Fibroblast of skin of back (primary cell): Measurements from ENCODE around the gene DNAH8. TPM values are rescaled to one million over a fixed set of nuclear protein-coding genes. Genes with fewer than 3 reads are reported as not detected.
"Not testable (repeated sequence)": the region's sequence is repeated elsewhere in the genome, so short reads cannot be mapped to it uniquely, and the experiment has no call there.

ENCODE experiments used
- DNase-seq: peaks from one replicate; pipeline ENCODE4 v3.0.0-alpha.2; 2013
- polyA plus RNA-seq, 2 experiments: library from polyadenylated mRNA; unstranded; fragments of 120-200 nt; gene quantifications; one replicate each; pipeline ENCODE4 v1.2.1, GENCODE V29; 2013; ENCODE audit not compliant: insufficient read length in 2 of 2

The DNAH8 gene
- 0.01 TPM for polyA plus RNA-seq (2013, experiment 1 of 2; ENCODE audit: insufficient read length)
- polyA plus RNA-seq (2013, experiment 2 of 2; ENCODE audit: insufficient read length): 0.01 TPM

GRCh38 chr6:38715016-38715689, at the start of gene DNAH8:
Gene DNAH8 (plus strand): TSS chr6:38715311. CDS start chr6:38722810, 7,499 bp downstream.
- DNase-seq: peak; percentile 5

GRCh38 chr6:38671885-38672467, 43.1 kb upstream of the DNAH8 start:
- peak; percentile 56 for DNase-seq

GRCh38 chr6:38673397-38674165, 41.5 kb upstream of the DNAH8 start:
- DNase-seq: no peak

- no peak for DNase-seq
Observed at GRCh38 chr6:38676236-38676973, 38.7 kb upstream of the DNAH8 start.

- no peak for DNase-seq
Observed at GRCh38 chr6:38676974-38677544, 38.1 kb upstream of the DNAH8 start.

GRCh38 chr6:38678178-38678760, 36.8 kb upstream of the DNAH8 start:
- DNase-seq: no peak

GRCh38 chr6:38679668-38680067, 35.4 kb upstream of the DNAH8 start:
- DNase-seq: no peak

GRCh38 chr6:38681850-38682249, 33.3 kb upstream of the DNAH8 start:
- no peak for DNase-seq

GRCh38 chr6:38684237-38684636, 30.9 kb upstream of the DNAH8 start:
- DNase-seq: no peak

GRCh38 chr6:38684904-38685303, 30.2 kb upstream of the DNAH8 start:
- no peak for DNase-seq

- no peak for DNase-seq
Observed at GRCh38 chr6:38686270-38687042, 28.7 kb upstream of the DNAH8 start.

- DNase-seq: no peak
Observed at GRCh38 chr6:38687043-38687353, 28.1 kb upstream of the DNAH8 start.

- no peak for DNase-seq
Observed at GRCh38 chr6:38687549-38687948, 27.6 kb upstream of the DNAH8 start.

- no peak for DNase-seq
Observed at GRCh38 chr6:38688579-38689087, 26.5 kb upstream of the DNAH8 start.

- DNase-seq: no peak
Observed at GRCh38 chr6:38695227-38695900, 19.7 kb upstream of the DNAH8 start.

GRCh38 chr6:38695933-38696332, 19.2 kb upstream of the DNAH8 start:
- DNase-seq: no peak

- DNase-seq: no peak
Observed at GRCh38 chr6:38696345-38696744, 18.8 kb upstream of the DNAH8 start.

- DNase-seq: no peak
Observed at GRCh38 chr6:38697846-38698245, 17.3 kb upstream of the DNAH8 start.

GRCh38 chr6:38699702-38700101, 15.4 kb upstream of the DNAH8 start:
- not testable (repeated sequence) for DNase-seq

GRCh38 chr6:38701551-38701950, 13.6 kb upstream of the DNAH8 start:
- DNase-seq: no peak
